OCI-LY3 (cell line): ENCODE results near the gene DENND1A.

Source experiments
- H2AFZ ChIP-seq: fragments of 200-600, 300-600 bp; shearing (Covaris generic); 2 replicates; pipeline ENCODE4 v1.6.0; 2014; ENCODE audit warnings: antibody characterized with exemption, low read depth, low read length
- H3K27ac ChIP-seq: fragments of 200-600, 300-600 bp; sonication (generic); 2 replicates; pipeline ENCODE4 v1.5.1; 2014; ENCODE audit warnings: mild to moderate bottlenecking, low read length, moderate library complexity, mixed read lengths
- H3K27me3 ChIP-seq: fragments of 200-600, 300-600 bp; sonication (generic); 2 replicates; pipeline ENCODE4 v1.6.1; 2014; ENCODE audit warnings: low read depth, low read length, mixed read lengths
- H3K36me3 ChIP-seq: fragments of 200-600, 300-600 bp; sonication (generic); replicated peaks from 2 replicates; pipeline ENCODE3; 2014; ENCODE audit warnings: low read depth, low read length, mixed read lengths
- H3K4me1 ChIP-seq: fragments of 300-600, 200-600 bp; sonication (generic); 2 replicates; pipeline ENCODE4 v1.6.1; 2014; ENCODE audit warnings: low read length, mixed read lengths
- H3K4me2 ChIP-seq: fragments of 200-600, 300-600 bp; sonication (generic); 2 replicates; pipeline ENCODE4 v1.6.1; 2014; ENCODE audit warnings: low read length, mixed read lengths
- H3K4me3 ChIP-seq: fragments of 300-600, 200-600 bp; sonication (generic); 2 replicates; pipeline ENCODE4 v1.5.1; 2014; ENCODE audit warnings: antibody characterized with exemption, mild to moderate bottlenecking, low read length, moderate library complexity
- H3K79me2 ChIP-seq: fragments of 300-600, 200-600 bp; shearing (Covaris generic); 2 replicates; pipeline ENCODE4 v1.6.1; 2014; ENCODE audit warnings: mild to moderate bottlenecking, low read length, mixed read lengths
- H3K9ac ChIP-seq: fragments of 300-600, 200-600 bp; shearing (Covaris generic); 2 replicates; pipeline ENCODE4 v1.6.0; 2014; ENCODE audit warnings: mild to moderate bottlenecking, low read length, moderate library complexity
- H3K9me3 ChIP-seq: fragments of 200-600, 300-600 bp; shearing (Covaris generic); 2 replicates; pipeline ENCODE4 v1.6.1; 2014; ENCODE audit warnings: low read length, mixed read lengths; ENCODE audit not compliant: insufficient read depth
- H4K20me1 ChIP-seq: fragments of 200-600, 300-600 bp; sonication (generic); 2 replicates; pipeline ENCODE4 v1.6.1; 2016; ENCODE audit warnings: low read length, mixed read lengths; ENCODE audit not compliant: insufficient read depth
- CTCF ChIP-seq: fragments of 200-600, 300-600 bp; sonication (generic); IDR thresholded peaks from 2 replicates; pipeline ENCODE4 v1.5.1; 2014; ENCODE audit warnings: antibody characterized with exemption, low read length, low read depth
- EZH2phosphoT487 ChIP-seq: fragments of 200-600 bp; shearing (Covaris generic); IDR thresholded peaks from 2 replicates; pipeline ENCODE4 v1.6.1; 2018; ENCODE audit warnings: antibody characterized with exemption, mixed run types, low read depth

The DENND1A gene

GRCh38 chr9:123542435-123543225 is 387.3 kb downstream of the DENND1A start:
- TF ChIP-seq EZH2phosphoT487 (no peak), CTCF (no peak)
- H3K4me2 ChIP-seq, result no peak overlapping the region
- H3K9ac ChIP-seq, result no peak overlapping the region
- peaks cover 11% of the 10 kb centered on the region; the same call in 1 of the 2 replicates for H4K20me1 ChIP-seq
- H2AFZ ChIP-seq, result no peak overlapping the region
- no peaks in the 10 kb centered on the region for H3K4me1 ChIP-seq
- no peaks in the 10 kb centered on the region for H3K9me3 ChIP-seq
- H3K36me3 ChIP-seq, result peaks cover 5% of the 10 kb centered on the region
- H3K27ac ChIP-seq, result no peak overlapping the region
- H3K79me2 ChIP-seq, result no peaks in the 10 kb centered on the region
- no peaks in the 10 kb centered on the region for H3K27me3 ChIP-seq
- H3K4me3 ChIP-seq, result no peak overlapping the region

GRCh38 chr9:123541411-123541810 is 388.5 kb downstream of the DENND1A start:
- peaks cover under 1% of the 10 kb centered on the region for H3K36me3 ChIP-seq
- H3K27me3 ChIP-seq, result no peaks in the 10 kb centered on the region
- no peaks in the 10 kb centered on the region for H3K9me3 ChIP-seq
- H3K9ac ChIP-seq, result no peak overlapping the region
- H3K4me2 ChIP-seq, result no peak overlapping the region
- TF ChIP-seq EZH2phosphoT487 (no peak), CTCF (no peak)
- no peak overlapping the region for H3K4me3 ChIP-seq
- peaks cover 6% of the 10 kb centered on the region for H3K4me1 ChIP-seq
- no peak overlapping the region for H3K27ac ChIP-seq
- H2AFZ ChIP-seq, result no peak overlapping the region
- H3K79me2 ChIP-seq, result no peaks in the 10 kb centered on the region
- peaks cover 11% of the 10 kb centered on the region; the same call in 1 of the 2 replicates for H4K20me1 ChIP-seq

GRCh38 chr9:123540457-123540856 is 389.5 kb downstream of the DENND1A start:
- Histone ChIP-seq H3K36me3 (no peaks in the 10 kb centered on the region), H3K27me3 (no peaks in the 10 kb centered on the region), H3K9me3 (no peaks in the 10 kb centered on the region), H3K4me2 (no peak overlapping the region), H3K4me1 (peaks cover 8% of the 10 kb centered on the region), H3K9ac (no peak overlapping the region), H3K4me3 (no peak overlapping the region), H2AFZ (no peak overlapping the region), H3K79me2 (no peaks in the 10 kb centered on the region), H4K20me1 (peaks cover 11% of the 10 kb centered on the region; the same call in 1 of the 2 replicates), H3K27ac (no peak overlapping the region)
- TF ChIP-seq CTCF (no peak), EZH2phosphoT487 (no peak)

GRCh38 chr9:123537809-123538208 is 392.1 kb downstream of the DENND1A start:
- H3K4me2 ChIP-seq, result no peak overlapping the region
- H3K4me1 ChIP-seq, result peaks cover 8% of the 10 kb centered on the region
- no peak for TF ChIP-seq CTCF
- no peak for TF ChIP-seq EZH2phosphoT487
- no peaks in the 10 kb centered on the region for H3K79me2 ChIP-seq
- no peak overlapping the region for H2AFZ ChIP-seq
- H3K4me3 ChIP-seq, result no peak overlapping the region
- H3K9me3 ChIP-seq, result no peaks in the 10 kb centered on the region
- no peak overlapping the region for H3K27ac ChIP-seq
- H4K20me1 ChIP-seq, result 0 out of 2 replicates have a peak, but pooled peaks cover 3% of the 10 kb centered on the region
- H3K27me3 ChIP-seq, result no peaks in the 10 kb centered on the region
- peaks cover 15% of the 10 kb centered on the region for H3K36me3 ChIP-seq
- H3K9ac ChIP-seq, result no peak overlapping the region
